ENCODE data around the gene PROX1.

DNA sequence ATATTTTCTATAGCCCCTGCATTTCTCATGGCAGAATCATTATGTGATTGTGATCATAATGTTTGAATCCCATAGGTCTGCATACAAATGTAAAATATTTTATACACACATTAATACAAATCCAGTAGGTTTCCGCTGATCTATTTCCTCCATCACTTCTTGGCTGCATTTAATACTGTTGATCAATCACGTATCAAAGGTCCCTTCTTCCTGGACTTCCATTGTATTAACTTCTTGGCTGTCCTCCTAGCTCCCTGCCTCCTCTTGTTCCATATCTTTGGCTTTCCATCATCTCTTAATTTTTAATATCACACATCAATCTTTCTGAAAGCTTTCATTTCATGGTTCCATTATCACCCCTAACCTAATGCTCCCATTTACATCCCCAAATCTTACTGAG, 97.6 kb downstream of the PROX1 start:
- TF ChIP-seq, protein P1, sequence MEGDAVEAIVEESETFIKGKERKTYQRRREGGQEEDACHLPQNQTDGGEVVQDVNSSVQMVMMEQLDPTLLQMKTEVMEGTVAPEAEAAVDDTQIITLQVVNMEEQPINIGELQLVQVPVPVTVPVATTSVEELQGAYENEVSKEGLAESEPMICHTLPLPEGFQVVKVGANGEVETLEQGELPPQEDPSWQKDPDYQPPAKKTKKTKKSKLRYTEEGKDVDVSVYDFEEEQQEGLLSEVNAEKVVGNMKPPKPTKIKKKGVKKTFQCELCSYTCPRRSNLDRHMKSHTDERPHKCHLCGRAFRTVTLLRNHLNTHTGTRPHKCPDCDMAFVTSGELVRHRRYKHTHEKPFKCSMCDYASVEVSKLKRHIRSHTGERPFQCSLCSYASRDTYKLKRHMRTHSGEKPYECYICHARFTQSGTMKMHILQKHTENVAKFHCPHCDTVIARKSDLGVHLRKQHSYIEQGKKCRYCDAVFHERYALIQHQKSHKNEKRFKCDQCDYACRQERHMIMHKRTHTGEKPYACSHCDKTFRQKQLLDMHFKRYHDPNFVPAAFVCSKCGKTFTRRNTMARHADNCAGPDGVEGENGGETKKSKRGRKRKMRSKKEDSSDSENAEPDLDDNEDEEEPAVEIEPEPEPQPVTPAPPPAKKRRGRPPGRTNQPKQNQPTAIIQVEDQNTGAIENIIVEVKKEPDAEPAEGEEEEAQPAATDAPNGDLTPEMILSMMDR (conservative IDR thresholded peaks at IDR 0.05 in 1 of 2, IDR thresholded peaks at IDR 0.05 in 1 of 2; ENCODE audit: low read depth in 1 of 2, low read length in 2 of 2): no peak
- TF ChIP-seq EZH2 (IDR thresholded peaks at IDR 0.05; ENCODE audit: low read length, missing control alignments): no peak
